ENCODE results near the gene PHLPP1.

Gene PHLPP1

GRCh38 chr18:62984656-62985315 lies 269.4 kb downstream of the PHLPP1 start:
- Histone ChIP-seq H3K27ac (replicated peaks; ENCODE audit: low read length) (no peak overlapping the region), H2BK5ac (ENCODE audit: low read length) (no peak overlapping the region), H3K9me3 (replicated peaks in 1 of 2; ENCODE audit: control insufficient read depth in 2 of 2, insufficient read depth in 1 of 2, low read depth in 1 of 2, low read length in 2 of 2) (no peaks in the 10 kb centered on the region), H3K4me2 (ENCODE audit: insufficient read depth, low read length, poor library complexity, severe bottlenecking) (no peak overlapping the region), H2BK120ac (ENCODE audit: low read depth, low read length) (no peak overlapping the region), H3K4ac (ENCODE audit: low read length) (no peak overlapping the region), H3K23ac (ENCODE audit: low read depth, low read length, poor library complexity) (no peak overlapping the region), H3K9ac (ENCODE audit: low read depth, low read length, poor library complexity) (no peak overlapping the region), H4K91ac (ENCODE audit: low read depth, low read length, poor library complexity) (no peak overlapping the region), H2AK5ac (ENCODE audit: low read depth, low read length) (no peak overlapping the region), H3K4me1 (ENCODE audit: control insufficient read depth in 2 of 2, insufficient read depth in 1 of 2, low read depth in 1 of 2, low read length in 2 of 2) (peaks cover 5 to 8% of the 10 kb centered on the region in 2 donors), H4K8ac (ENCODE audit: low read depth, low read length) (no peak overlapping the region), H3K79me1 (ENCODE audit: low read depth, low read length) (no peaks in the 10 kb centered on the region), H3K27me3 (ENCODE audit: control insufficient read depth in 3 of 3, insufficient read depth in 3 of 3, low read depth in 1 of 3, low read length in 3 of 3) (no peaks in the 10 kb centered on the region), H3K14ac (ENCODE audit: low read length) (no peak overlapping the region), H3K4me3 (ENCODE audit: low read length in 2 of 2) (no peak overlapping the region), H3K36me3 (replicated peaks in 1 of 2; ENCODE audit: control insufficient read depth in 2 of 2, insufficient read depth in 2 of 2, low read length in 2 of 2) (peaks cover 4 to 29% of the 10 kb centered on the region in 2 donors), H2BK15ac (ENCODE audit: low read length) (no peak overlapping the region), H3K18ac (ENCODE audit: low read length) (no peak overlapping the region), H2BK12ac (ENCODE audit: low read length) (no peak overlapping the region), H2AFZ (ENCODE audit: low read length) (no peak overlapping the region)
- WGBS, 2 donors (ENCODE audit: extremely low coverage in 2 of 2, insufficient read length in 2 of 2, insufficient replicate concordance in 1 of 2) = no CpG with 5 or more reads among the region's 11 CpGs
- DNase-seq (ENCODE audit: low spot score) = no peak

- no CpG with 5 or more reads among the region's 2 CpGs for WGBS, 2 donors (ENCODE audit: extremely low coverage in 2 of 2, insufficient read length in 2 of 2, insufficient replicate concordance in 1 of 2)
- H3K9ac ChIP-seq (ENCODE audit: low read depth, low read length, poor library complexity) = no peak overlapping the region
Observed at GRCh38 chr18:62986490-62986889, 271.1 kb downstream of the PHLPP1 start.

GRCh38 chr18:62987055-62987830 lies 271.9 kb downstream of the PHLPP1 start:
- peak overlapping the region; percentile 10 for H3K23ac ChIP-seq (ENCODE audit: low read depth, low read length, poor library complexity)
- H2AFZ ChIP-seq (ENCODE audit: low read length) = no peak overlapping the region
- H3K4me3 ChIP-seq (ENCODE audit: low read length in 2 of 2) = no peak overlapping the region
- no peak overlapping the region for H3K4ac ChIP-seq (ENCODE audit: low read length)
- peak overlapping the region; percentile 60 for H3K18ac ChIP-seq (ENCODE audit: low read length)
- peak overlapping the region; percentile 71 for H2BK5ac ChIP-seq (ENCODE audit: low read length)
- no peak for DNase-seq (ENCODE audit: low spot score)
- peaks cover 0 to 5% of the 10 kb centered on the region in 2 donors for H3K36me3 ChIP-seq (replicated peaks in 1 of 2; ENCODE audit: control insufficient read depth in 2 of 2, insufficient read depth in 2 of 2, low read length in 2 of 2)
- H4K8ac ChIP-seq (ENCODE audit: low read depth, low read length) = peak overlapping the region; percentile 45
- H3K79me1 ChIP-seq (ENCODE audit: low read depth, low read length) = no peaks in the 10 kb centered on the region
- no peaks in the 10 kb centered on the region for H3K9me3 ChIP-seq (replicated peaks in 1 of 2; ENCODE audit: control insufficient read depth in 2 of 2, insufficient read depth in 1 of 2, low read depth in 1 of 2, low read length in 2 of 2)
- H4K91ac ChIP-seq (ENCODE audit: low read depth, low read length, poor library complexity) = no peak overlapping the region
- peaks cover 0 to 5% of the 10 kb centered on the region in 2 donors for H3K4me1 ChIP-seq (ENCODE audit: control insufficient read depth in 2 of 2, insufficient read depth in 1 of 2, low read depth in 1 of 2, low read length in 2 of 2)
- no peak overlapping the region for H2BK12ac ChIP-seq (ENCODE audit: low read length)
- H3K27ac ChIP-seq (replicated peaks; ENCODE audit: low read length) = no peak overlapping the region
- peak overlapping the region; percentile 65 for H2AK5ac ChIP-seq (ENCODE audit: low read depth, low read length)
- peak overlapping the region; percentile 90 for H3K14ac ChIP-seq (ENCODE audit: low read length)
- peak overlapping the region; percentile 14 for H2BK15ac ChIP-seq (ENCODE audit: low read length)
- H3K27me3 ChIP-seq (ENCODE audit: control insufficient read depth in 3 of 3, insufficient read depth in 3 of 3, low read depth in 1 of 3, low read length in 3 of 3) = no peaks in the 10 kb centered on the region
- no peak overlapping the region for H3K9ac ChIP-seq (ENCODE audit: low read depth, low read length, poor library complexity)
- H3K4me2 ChIP-seq (ENCODE audit: insufficient read depth, low read length, poor library complexity, severe bottlenecking) = no peak overlapping the region
- no CpG with 5 or more reads among the region's 19 CpGs for WGBS, 2 donors (ENCODE audit: extremely low coverage in 2 of 2, insufficient read length in 2 of 2, insufficient replicate concordance in 1 of 2)
- no peak overlapping the region for H2BK120ac ChIP-seq (ENCODE audit: low read depth, low read length)

More at GRCh38 chr18:62986490-62986889, 271.1 kb downstream of the PHLPP1 start:
- Histone ChIP-seq H3K4me2 (ENCODE audit: insufficient read depth, low read length, poor library complexity, severe bottlenecking) (no peak overlapping the region), H2AFZ (ENCODE audit: low read length) (no peak overlapping the region), H3K9me3 (replicated peaks in 1 of 2; ENCODE audit: control insufficient read depth in 2 of 2, insufficient read depth in 1 of 2, low read depth in 1 of 2, low read length in 2 of 2) (no peaks in the 10 kb centered on the region), H3K79me1 (ENCODE audit: low read depth, low read length) (no peaks in the 10 kb centered on the region), H3K36me3 (replicated peaks in 1 of 2; ENCODE audit: control insufficient read depth in 2 of 2, insufficient read depth in 2 of 2, low read length in 2 of 2) (peaks cover 2 to 12% of the 10 kb centered on the region in 2 donors), H3K23ac (ENCODE audit: low read depth, low read length, poor library complexity) (peak overlapping the region; percentile 10), H3K4me3 (ENCODE audit: low read length in 2 of 2) (no peak overlapping the region), H2BK120ac (ENCODE audit: low read depth, low read length) (no peak overlapping the region), H2BK15ac (ENCODE audit: low read length) (no peak overlapping the region), H3K18ac (ENCODE audit: low read length) (no peak overlapping the region), H3K4me1 (ENCODE audit: control insufficient read depth in 2 of 2, insufficient read depth in 1 of 2, low read depth in 1 of 2, low read length in 2 of 2) (peaks cover 0 to 5% of the 10 kb centered on the region in 2 donors), H3K27me3 (ENCODE audit: control insufficient read depth in 3 of 3, insufficient read depth in 3 of 3, low read depth in 1 of 3, low read length in 3 of 3) (no peaks in the 10 kb centered on the region), H2BK5ac (ENCODE audit: low read length) (no peak overlapping the region), H3K27ac (replicated peaks; ENCODE audit: low read length) (no peak overlapping the region), H3K14ac (ENCODE audit: low read length) (no peak overlapping the region), H4K8ac (ENCODE audit: low read depth, low read length) (no peak overlapping the region), H4K91ac (ENCODE audit: low read depth, low read length, poor library complexity) (no peak overlapping the region), H2BK12ac (ENCODE audit: low read length) (no peak overlapping the region), H2AK5ac (ENCODE audit: low read depth, low read length) (peak overlapping the region; percentile 27), H3K4ac (ENCODE audit: low read length) (no peak overlapping the region)
- DNase-seq (ENCODE audit: low spot score) = no peak

- no CpG with 5 or more reads among the region's 11 CpGs for WGBS, 2 donors (ENCODE audit: extremely low coverage in 2 of 2, insufficient read length in 2 of 2, insufficient replicate concordance in 1 of 2)
- H2AFZ ChIP-seq (ENCODE audit: low read length) = no peak overlapping the region
- H3K79me1 ChIP-seq (ENCODE audit: low read depth, low read length) = no peaks in the 10 kb centered on the region
- peak overlapping the region; percentile 65 for H2BK15ac ChIP-seq (ENCODE audit: low read length)
- no peak overlapping the region for H3K9ac ChIP-seq (ENCODE audit: low read depth, low read length, poor library complexity)
- DNase-seq (ENCODE audit: low spot score) = no peak
- peak overlapping the region; percentile 69 for H2BK5ac ChIP-seq (ENCODE audit: low read length)
- no peak overlapping the region for H4K8ac ChIP-seq (ENCODE audit: low read depth, low read length)
- no peaks in the 10 kb centered on the region for H3K9me3 ChIP-seq (replicated peaks in 1 of 2; ENCODE audit: control insufficient read depth in 2 of 2, insufficient read depth in 1 of 2, low read depth in 1 of 2, low read length in 2 of 2)
- no peak overlapping the region for H3K4ac ChIP-seq (ENCODE audit: low read length)
- no peak overlapping the region for H3K27ac ChIP-seq (replicated peaks; ENCODE audit: low read length)
- H2BK120ac ChIP-seq (ENCODE audit: low read depth, low read length) = no peak overlapping the region
- peak overlapping the region; percentile 88 for H3K18ac ChIP-seq (ENCODE audit: low read length)
- no peak overlapping the region for H3K4me3 ChIP-seq (ENCODE audit: low read length in 2 of 2)
- no peak overlapping the region for H2BK12ac ChIP-seq (ENCODE audit: low read length)
- no peak overlapping the region for H3K14ac ChIP-seq (ENCODE audit: low read length)
- no peaks in the 10 kb centered on the region for H3K27me3 ChIP-seq (ENCODE audit: control insufficient read depth in 3 of 3, insufficient read depth in 3 of 3, low read depth in 1 of 3, low read length in 3 of 3)
- H3K23ac ChIP-seq (ENCODE audit: low read depth, low read length, poor library complexity) = no peak overlapping the region
- peak overlapping the region; percentile 70 for H2AK5ac ChIP-seq (ENCODE audit: low read depth, low read length)
- peaks cover 0 to 5% of the 10 kb centered on the region in 2 donors for H3K4me1 ChIP-seq (ENCODE audit: control insufficient read depth in 2 of 2, insufficient read depth in 1 of 2, low read depth in 1 of 2, low read length in 2 of 2)
- no peak overlapping the region for H3K4me2 ChIP-seq (ENCODE audit: insufficient read depth, low read length, poor library complexity, severe bottlenecking)
- no peak overlapping the region for H4K91ac ChIP-seq (ENCODE audit: low read depth, low read length, poor library complexity)
- peaks cover 0 to 3% of the 10 kb centered on the region in 2 donors for H3K36me3 ChIP-seq (replicated peaks in 1 of 2; ENCODE audit: control insufficient read depth in 2 of 2, insufficient read depth in 2 of 2, low read length in 2 of 2)
Observed at GRCh38 chr18:62987859-62988258, 272.5 kb downstream of the PHLPP1 start.

All from neuronal stem cell (in vitro differentiated cells).